Measurements from ENCODE around the gene THTPA. TPM values are rescaled to one million over a fixed set of nuclear protein-coding genes. Genes with fewer than 3 reads are reported as not detected.

The THTPA gene
- total and polyA plus RNA-seq, 9 donors: 8.2 to 14.2 (median 13.3) TPM

DNA sequence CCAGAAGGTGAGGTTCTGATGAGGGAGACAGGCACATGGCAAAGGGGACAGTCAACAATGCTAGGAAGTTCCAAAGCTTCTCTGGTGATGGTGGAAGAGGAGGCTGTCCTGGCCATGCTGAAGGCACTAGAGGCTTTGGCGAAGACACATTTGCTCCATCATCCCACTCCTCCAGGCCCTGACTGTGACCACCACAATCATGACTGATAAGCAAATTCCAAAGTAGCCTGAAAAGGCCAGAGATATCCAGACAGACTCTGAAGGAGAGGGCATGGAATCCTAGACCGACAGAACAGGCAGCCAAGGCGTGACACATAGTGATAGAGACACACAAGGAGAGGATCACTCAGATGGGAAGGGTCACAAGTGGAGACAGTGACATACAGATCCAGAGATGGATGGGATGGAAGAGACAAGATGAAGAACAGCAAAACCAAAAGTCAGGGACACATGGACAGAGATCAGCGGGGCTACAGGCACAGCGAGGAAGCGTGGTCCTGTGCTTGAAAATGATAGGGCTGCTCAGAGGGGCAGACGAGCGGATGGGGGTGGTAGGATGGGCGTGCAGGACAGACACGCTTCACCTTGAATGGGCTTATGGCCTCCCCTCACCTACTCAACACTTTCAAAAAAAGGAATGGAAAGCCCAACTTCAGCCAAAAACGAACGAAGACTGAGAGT is 5.8 kb upstream of the THTPA start:
- H3K27me3 ChIP-seq (ENCODE audit: control insufficient read depth, insufficient read depth, low read length): peaks cover 26% of the 10 kb centered on the region
- H3K4me1 ChIP-seq (ENCODE audit: control insufficient read depth, insufficient read depth, low read length): peaks cover 13% of the 10 kb centered on the region
- 26% methylated on average over 4 of the region's 12 CpGs for WGBS (ENCODE audit: insufficient coverage)
- DNase-seq: no peak
- H3K9me3 ChIP-seq (replicated peaks; ENCODE audit: control insufficient read depth, low read depth, low read length): no peaks in the 10 kb centered on the region
- H3K27ac ChIP-seq (ENCODE audit: low read length): no peak overlapping the region
- no peaks in the 10 kb centered on the region for H3K36me3 ChIP-seq (ENCODE audit: control insufficient read depth, insufficient read depth, low read length)
- H3K4me3 ChIP-seq (ENCODE audit: low read length): peak overlapping the region; percentile 60

DNA sequence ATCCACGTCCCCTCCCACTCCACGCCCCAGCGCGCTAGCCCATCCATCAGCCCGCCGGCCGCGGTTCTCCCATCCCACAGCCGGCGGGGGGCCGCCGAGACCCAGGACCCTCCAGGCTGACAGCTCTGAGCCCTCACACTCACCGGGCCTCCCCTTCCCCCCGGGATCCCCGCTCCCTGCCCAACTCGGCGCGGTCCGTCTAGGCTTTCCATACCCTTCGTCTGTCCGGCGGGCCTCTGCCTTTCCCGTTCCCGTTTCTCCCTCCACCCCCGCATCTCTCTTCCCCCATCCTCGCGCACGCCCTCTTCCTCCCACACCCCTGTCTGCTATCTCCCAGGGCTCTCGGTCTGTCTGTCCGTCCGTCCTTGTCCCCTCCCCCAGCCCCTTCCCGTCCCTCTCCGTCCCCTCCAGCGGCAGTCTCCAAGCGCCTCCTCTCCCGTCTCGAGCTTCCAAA is 5.2 kb upstream of the THTPA start:
- H3K4me3 ChIP-seq (ENCODE audit: low read length): peak overlapping the region; percentile 60
- DNase-seq: no peak
- H3K27ac ChIP-seq (ENCODE audit: low read length): peak overlapping the region; percentile 9
- WGBS (ENCODE audit: insufficient coverage): under 1% methylated on average over 29 of the region's 37 CpGs
- peaks cover 12% of the 10 kb centered on the region for H3K4me1 ChIP-seq (ENCODE audit: control insufficient read depth, insufficient read depth, low read length)
- H3K9me3 ChIP-seq (replicated peaks; ENCODE audit: control insufficient read depth, low read depth, low read length): no peaks in the 10 kb centered on the region
- H3K36me3 ChIP-seq (ENCODE audit: control insufficient read depth, insufficient read depth, low read length): no peaks in the 10 kb centered on the region
- H3K27me3 ChIP-seq (ENCODE audit: control insufficient read depth, insufficient read depth, low read length): peaks cover 26% of the 10 kb centered on the region

DNA sequence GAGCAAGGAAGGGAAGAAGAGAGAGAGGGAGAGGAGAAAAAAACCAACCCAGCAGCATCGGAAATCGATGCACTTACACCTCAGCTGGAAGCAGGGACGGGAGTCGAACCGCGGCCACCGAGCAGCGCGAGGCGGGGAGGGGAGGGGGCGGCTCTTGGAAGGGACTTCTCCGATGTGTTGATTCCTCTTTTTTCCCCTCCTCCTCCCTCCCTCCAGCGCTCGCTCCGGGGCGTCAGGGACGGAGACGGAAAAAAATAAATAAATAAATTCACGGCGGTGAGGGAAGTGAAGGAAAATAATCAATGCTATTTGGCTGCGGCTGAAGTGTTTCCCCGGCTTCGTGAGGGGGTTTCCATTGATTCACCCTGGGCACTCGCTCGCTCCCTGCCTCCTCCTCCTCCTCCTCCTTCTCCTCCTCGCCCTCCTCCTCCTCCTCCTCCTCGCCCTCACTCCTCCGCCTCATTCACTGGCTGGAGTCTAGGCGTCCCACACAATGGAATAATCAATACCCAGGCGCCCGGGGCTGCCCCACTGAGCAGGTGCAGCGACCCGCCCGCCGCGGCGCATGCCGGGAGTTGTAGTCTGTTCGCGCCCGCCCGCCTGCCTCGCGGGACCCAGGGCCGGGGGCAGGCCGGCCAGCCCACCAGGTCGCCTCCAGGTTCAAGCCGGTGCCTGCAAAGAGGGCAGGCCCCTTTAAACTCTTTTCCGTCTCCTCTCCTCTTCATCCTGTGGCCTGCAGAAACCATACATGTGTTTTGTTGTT is 4.6 kb upstream of the THTPA start, which contains the start of gene ZFHX2:
ZFHX2 (minus strand) TSS at position 500 of the 763 bp plus-strand sequence. CDS start 16,440 bp downstream, outside the sequence.
- Histone ChIP-seq H3K9me3 (replicated peaks; ENCODE audit: control insufficient read depth, low read depth, low read length) (no peaks in the 10 kb centered on the region), H3K27me3 (ENCODE audit: control insufficient read depth, insufficient read depth, low read length) (peaks cover 26% of the 10 kb centered on the region), H3K27ac (ENCODE audit: low read length) (peak within 1 kb of the TSS; percentile 9), H3K4me1 (ENCODE audit: control insufficient read depth, insufficient read depth, low read length) (peaks cover 13% of the 10 kb centered on the region), H3K36me3 (ENCODE audit: control insufficient read depth, insufficient read depth, low read length) (no peaks in the 10 kb centered on the region), H3K4me3 (ENCODE audit: low read length) (peak within 1 kb of the TSS; percentile 60)
- WGBS (ENCODE audit: insufficient coverage): 0% methylated on average over 19 of the region's 49 CpGs
- DNase-seq: peak; percentile 81

DNA sequence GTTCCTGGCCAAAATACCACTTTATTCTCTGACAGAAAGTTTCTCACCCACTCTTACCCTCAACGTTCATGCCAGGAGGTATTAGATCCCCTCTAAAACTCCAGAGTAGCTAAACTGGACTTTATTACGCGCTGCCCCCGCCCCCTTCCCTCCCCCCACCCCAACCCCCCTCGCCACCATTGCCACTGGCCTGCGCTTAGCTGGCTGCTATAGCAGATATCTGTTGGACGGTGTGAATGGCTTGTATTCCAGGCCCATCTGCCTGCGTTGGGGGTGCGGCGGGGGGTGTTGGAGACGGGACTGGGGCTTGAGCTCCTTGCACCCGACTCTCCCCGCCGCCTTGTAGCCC is 564 bp upstream of the THTPA start:
- H3K4me1 ChIP-seq (ENCODE audit: control insufficient read depth, insufficient read depth, low read length): peaks cover 20% of the 10 kb centered on the region
- DNase-seq: no peak
- peaks cover 26% of the 10 kb centered on the region for H3K36me3 ChIP-seq (ENCODE audit: control insufficient read depth, insufficient read depth, low read length)
- no peaks in the 10 kb centered on the region for H3K9me3 ChIP-seq (replicated peaks; ENCODE audit: control insufficient read depth, low read depth, low read length)
- peaks cover 10% of the 10 kb centered on the region for H3K27me3 ChIP-seq (ENCODE audit: control insufficient read depth, insufficient read depth, low read length)
- WGBS (ENCODE audit: insufficient coverage): 0% methylated on average over 7 of the region's 14 CpGs
- peak overlapping the region; percentile 95 for H3K27ac ChIP-seq (ENCODE audit: low read length)
- peak overlapping the region; percentile 99 for H3K4me3 ChIP-seq (ENCODE audit: low read length)

DNA sequence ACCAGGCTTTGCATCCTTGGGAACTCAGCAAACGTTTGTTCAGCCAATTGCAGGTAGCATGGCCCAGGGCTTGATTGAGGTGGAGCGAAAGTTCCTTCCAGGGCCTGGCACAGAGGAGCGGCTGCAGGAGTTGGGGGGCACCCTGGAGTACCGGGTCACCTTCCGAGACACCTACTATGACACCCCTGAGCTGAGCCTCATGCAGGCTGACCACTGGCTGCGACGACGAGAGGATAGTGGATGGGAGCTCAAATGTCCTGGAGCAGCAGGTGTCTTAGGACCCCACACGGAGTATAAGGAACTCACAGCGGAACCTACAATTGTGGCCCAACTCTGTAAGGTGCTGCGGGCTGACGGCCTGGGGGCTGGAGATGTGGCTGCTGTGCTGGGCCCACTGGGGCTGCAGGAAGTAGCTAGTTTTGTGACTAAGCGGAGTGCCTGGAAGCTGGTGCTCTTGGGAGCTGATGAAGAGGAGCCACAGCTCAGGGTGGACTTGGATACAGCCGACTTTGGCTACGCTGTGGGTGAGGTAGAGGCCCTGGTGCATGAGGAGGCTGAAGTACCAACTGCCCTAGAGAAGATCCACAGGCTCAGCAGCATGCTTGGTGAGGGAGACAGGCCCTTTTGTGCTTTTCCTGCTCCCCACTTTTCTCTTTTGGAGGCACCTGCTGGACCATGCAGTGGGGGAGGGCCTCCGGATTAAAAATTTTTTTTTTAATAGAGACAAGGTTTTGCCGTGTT is 799 bp downstream of the THTPA start:
- Histone ChIP-seq H3K4me1 (ENCODE audit: control insufficient read depth, insufficient read depth, low read length) (peaks cover 14% of the 10 kb centered on the region), H3K36me3 (ENCODE audit: control insufficient read depth, insufficient read depth, low read length) (peaks cover 34% of the 10 kb centered on the region), H3K27me3 (ENCODE audit: control insufficient read depth, insufficient read depth, low read length) (no peaks in the 10 kb centered on the region), H3K27ac (ENCODE audit: low read length) (peak overlapping the region; percentile 95), H3K4me3 (ENCODE audit: low read length) (peak overlapping the region; percentile 99), H3K9me3 (replicated peaks; ENCODE audit: control insufficient read depth, low read depth, low read length) (no peaks in the 10 kb centered on the region)
- DNase-seq: no peak
- 46% methylated on average over 15 of the region's 17 CpGs for WGBS (ENCODE audit: insufficient coverage)

DNA sequence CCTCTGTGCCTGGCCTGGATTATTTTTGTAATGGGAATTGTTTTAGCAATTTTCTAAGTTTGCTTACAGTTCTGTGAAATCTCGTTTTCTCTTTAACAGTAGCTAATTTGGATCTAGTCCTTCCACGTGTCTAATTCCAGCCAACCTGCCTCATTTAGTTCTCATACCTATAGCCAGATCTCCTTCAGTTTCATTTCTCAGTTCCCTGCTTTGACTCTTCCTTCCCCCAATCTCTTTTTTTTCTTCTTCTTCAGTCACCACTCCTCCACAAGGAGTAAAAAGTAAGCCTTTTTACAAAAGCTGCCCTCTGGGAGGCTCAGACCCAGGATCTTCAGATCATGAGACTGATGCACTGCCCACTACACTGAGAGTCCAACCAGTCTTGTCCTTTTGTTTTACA is 1.4 kb downstream of the THTPA start:
- Histone ChIP-seq H3K27ac (ENCODE audit: low read length) (no peak overlapping the region), H3K9me3 (replicated peaks; ENCODE audit: control insufficient read depth, low read depth, low read length) (no peaks in the 10 kb centered on the region), H3K4me3 (ENCODE audit: low read length) (no peak overlapping the region), H3K27me3 (ENCODE audit: control insufficient read depth, insufficient read depth, low read length) (no peaks in the 10 kb centered on the region), H3K36me3 (ENCODE audit: control insufficient read depth, insufficient read depth, low read length) (peaks cover 34% of the 10 kb centered on the region), H3K4me1 (ENCODE audit: control insufficient read depth, insufficient read depth, low read length) (peaks cover 12% of the 10 kb centered on the region)
- 84% methylated on average over 2 of the region's 2 CpGs for WGBS (ENCODE audit: insufficient coverage)
- no peak for DNase-seq

DNA sequence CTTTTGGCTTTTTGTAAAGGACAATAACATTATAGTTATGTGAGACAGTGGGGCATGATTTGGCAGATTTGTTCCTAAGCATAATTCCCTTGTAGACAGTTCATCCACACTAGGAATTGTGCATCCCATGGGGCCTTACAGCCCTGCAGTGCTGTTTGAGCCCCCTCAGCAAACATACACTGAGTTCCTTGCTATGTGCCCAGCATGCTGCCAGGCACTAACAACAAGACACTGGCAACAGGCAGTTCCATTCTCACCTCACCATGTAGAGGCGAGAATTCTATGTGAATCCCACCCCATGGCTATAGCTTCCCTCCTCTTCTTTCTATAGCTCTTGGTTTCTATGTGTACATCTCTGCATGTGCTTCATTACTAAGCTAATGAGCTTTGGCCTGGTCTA is 1.9 kb downstream of the THTPA start:
- Histone ChIP-seq H3K4me3 (ENCODE audit: low read length) (no peak overlapping the region), H3K27ac (ENCODE audit: low read length) (no peak overlapping the region), H3K27me3 (ENCODE audit: control insufficient read depth, insufficient read depth, low read length) (no peaks in the 10 kb centered on the region), H3K36me3 (ENCODE audit: control insufficient read depth, insufficient read depth, low read length) (peaks cover 34% of the 10 kb centered on the region), H3K9me3 (replicated peaks; ENCODE audit: control insufficient read depth, low read depth, low read length) (no peaks in the 10 kb centered on the region), H3K4me1 (ENCODE audit: control insufficient read depth, insufficient read depth, low read length) (peaks cover 12% of the 10 kb centered on the region)
- DNase-seq: no peak
- no CpG with 5 or more reads among the region's 1 CpG for WGBS (ENCODE audit: insufficient coverage)

DNA sequence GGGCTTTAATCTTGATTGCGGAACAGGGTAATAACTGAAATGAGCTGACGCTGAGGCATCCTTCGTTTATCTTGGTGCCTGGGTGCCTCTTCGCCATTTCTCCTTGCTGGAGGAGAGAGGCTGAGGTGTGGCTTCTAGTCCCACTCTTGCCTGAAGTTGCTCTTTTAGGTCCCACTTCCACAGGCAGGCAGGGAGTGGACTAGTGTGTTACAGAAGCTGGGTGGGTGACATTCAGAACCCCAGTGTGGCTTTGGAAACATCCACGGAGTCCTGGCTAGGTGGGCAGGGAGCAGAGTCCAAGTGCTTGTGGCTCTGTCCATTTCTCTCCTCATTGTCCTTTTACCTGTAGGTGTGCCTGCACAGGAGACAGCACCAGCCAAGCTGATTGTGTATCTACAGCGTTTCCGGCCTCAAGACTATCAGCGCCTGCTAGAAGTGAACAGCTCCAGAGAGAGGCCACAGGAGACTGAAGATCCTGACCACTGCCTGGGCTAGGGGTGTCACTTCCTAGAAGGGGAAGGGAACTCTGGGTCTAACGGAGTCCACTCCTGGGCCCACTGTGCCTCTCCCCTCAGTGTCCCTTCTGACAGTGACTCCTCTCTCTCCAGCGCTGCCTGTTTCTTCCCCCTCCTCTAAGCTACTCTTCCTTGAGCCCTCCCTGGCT is 2.4 kb downstream of the THTPA start:
- H3K36me3 ChIP-seq (ENCODE audit: control insufficient read depth, insufficient read depth, low read length): peaks cover 34% of the 10 kb centered on the region
- no peak for DNase-seq
- H3K4me1 ChIP-seq (ENCODE audit: control insufficient read depth, insufficient read depth, low read length): peaks cover 12% of the 10 kb centered on the region
- no peak overlapping the region for H3K27ac ChIP-seq (ENCODE audit: low read length)
- H3K4me3 ChIP-seq (ENCODE audit: low read length): no peak overlapping the region
- no peaks in the 10 kb centered on the region for H3K27me3 ChIP-seq (ENCODE audit: control insufficient read depth, insufficient read depth, low read length)
- H3K9me3 ChIP-seq (replicated peaks; ENCODE audit: control insufficient read depth, low read depth, low read length): no peaks in the 10 kb centered on the region
- 85% methylated on average over 4 of the region's 10 CpGs for WGBS (ENCODE audit: insufficient coverage)

DNA sequence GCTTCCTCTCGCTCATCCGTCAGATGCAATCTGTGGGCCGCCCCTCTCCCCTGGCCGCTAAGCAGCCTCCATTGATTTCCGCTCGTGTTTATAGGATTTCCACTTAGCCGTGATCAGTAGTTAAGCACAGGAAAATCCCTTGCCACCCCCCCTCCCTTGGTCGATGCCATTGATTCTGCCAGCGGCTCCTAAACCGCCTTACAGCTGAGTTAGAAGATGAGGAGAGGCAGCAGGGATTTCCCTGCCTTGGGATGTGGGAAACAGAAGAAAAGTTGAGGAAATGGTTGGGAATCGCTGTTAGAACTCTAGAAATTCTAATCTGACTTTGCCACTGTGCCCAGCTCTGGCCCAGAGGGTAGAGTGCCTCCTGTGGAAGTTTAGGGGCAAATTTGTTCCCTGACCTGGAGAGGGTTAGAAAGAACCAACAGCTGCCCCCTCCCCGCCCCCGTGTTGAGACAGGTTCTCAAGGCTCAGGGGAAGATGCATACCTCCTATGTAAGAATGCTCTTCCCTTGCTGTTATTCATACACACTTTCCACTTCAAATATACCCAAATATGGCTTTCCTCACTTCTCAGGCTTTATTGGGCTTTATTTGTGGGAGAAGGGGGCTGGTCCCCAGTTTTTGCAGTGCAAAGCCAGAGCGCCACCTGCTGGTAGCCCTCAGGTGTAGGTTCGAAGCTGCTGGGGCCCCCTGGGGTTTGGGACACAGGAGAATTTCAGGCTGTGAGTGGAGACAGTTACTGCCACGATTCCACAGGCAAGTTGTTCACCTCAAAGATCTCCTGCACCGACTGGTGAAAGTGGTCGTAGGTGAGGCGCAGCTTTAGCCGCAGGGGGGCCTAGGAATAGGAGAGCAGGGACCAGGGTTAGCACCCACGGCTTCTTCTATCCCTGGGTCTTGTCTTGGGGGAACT is 3.2 kb downstream of the THTPA start:
- peak; percentile 26 for DNase-seq
- Histone ChIP-seq H3K27me3 (ENCODE audit: control insufficient read depth, insufficient read depth, low read length) (no peaks in the 10 kb centered on the region), H3K4me1 (ENCODE audit: control insufficient read depth, insufficient read depth, low read length) (peaks cover 12% of the 10 kb centered on the region), H3K27ac (ENCODE audit: low read length) (no peak overlapping the region), H3K36me3 (ENCODE audit: control insufficient read depth, insufficient read depth, low read length) (peaks cover 34% of the 10 kb centered on the region), H3K4me3 (ENCODE audit: low read length) (no peak overlapping the region), H3K9me3 (replicated peaks; ENCODE audit: control insufficient read depth, low read depth, low read length) (no peaks in the 10 kb centered on the region)
- 70% methylated on average over 12 of the region's 21 CpGs for WGBS (ENCODE audit: insufficient coverage)
